ENCODE results near the gene LBP. TPM values are rescaled to one million over a fixed set of nuclear protein-coding genes. Genes with fewer than 3 reads are reported as not detected.

Gene LBP
- total and polyA plus RNA-seq, 2 experiments from 2014 or later = 0.10 to 0.19 TPM

GRCh38 chr20:38315290-38315966 lies 30.9 kb upstream of the LBP start:
- Histone ChIP-seq H3K79me2 (replicated peaks; ENCODE audit: insufficient read depth) (no peaks in the 10 kb centered on the region), H3K36me3 (ENCODE audit: insufficient read depth) (no peaks in the 10 kb centered on the region), H3K4me1 (ENCODE audit: insufficient read depth) (no peaks in the 10 kb centered on the region), H3K4me2 (no peak overlapping the region), H2AFZ (no peak overlapping the region), H3K27ac (ENCODE audit: low read depth) (no peak overlapping the region), H4K20me1 (replicated peaks; ENCODE audit: insufficient read depth) (no peaks in the 10 kb centered on the region), H3K27me3 (ENCODE audit: insufficient read depth) (no peaks in the 10 kb centered on the region), H3K4me3 (no peak overlapping the region), H3F3A (replicated peaks; ENCODE audit: low read depth) (no peaks in the 10 kb centered on the region), H3K9me2 (ENCODE audit: insufficient read depth) (peaks cover 3% of the 10 kb centered on the region; the same call in 1 of the 2 replicates)
- Mint-ChIP-seq H3K36me3 (ENCODE audit: low read depth) (no peaks in the 10 kb centered on the region), H3K27me3 (ENCODE audit: insufficient read depth, low read depth, poor library complexity) (peaks cover 5% of the 10 kb centered on the region), H3K4me1 (no peaks in the 10 kb centered on the region), H3K4me3 (no peak overlapping the region), H3K9me3 (no peaks in the 10 kb centered on the region), H3K27ac (no peak overlapping the region)
- DNase-seq (ENCODE audit: low spot score) (no peak), ATAC-seq (no peak)
- TF ChIP-seq EZH2 (IDR thresholded peaks at IDR 0.05; ENCODE audit: low read depth, unreplicated experiment) (no peak), CTCF (conservative IDR thresholded peaks at IDR 0.05; ENCODE audit: low read depth in 2 of 2) (peak in 1 of 2 experiments; percentile 39; a peak in 2 of 4 replicates), JUNB (IDR thresholded peaks at IDR 0.05; ENCODE audit: unreplicated experiment) (no peak), POLR2AphosphoS5 (IDR thresholded peaks at IDR 0.05; ENCODE audit: low read depth) (no peak), ZNF462 (CRISPR knock-in tag; IDR thresholded peaks at IDR 0.05) (no peak)

Data from GM23338 (cell line).